NCI-H2029 (cell line): Measurements from ENCODE around the gene RERE.

ENCODE experiments used
- DNase-seq: peaks from one replicate; lab custom pipeline; 2025; lab: John Stamatoyannopoulos, UW

RERE gene

DNA sequence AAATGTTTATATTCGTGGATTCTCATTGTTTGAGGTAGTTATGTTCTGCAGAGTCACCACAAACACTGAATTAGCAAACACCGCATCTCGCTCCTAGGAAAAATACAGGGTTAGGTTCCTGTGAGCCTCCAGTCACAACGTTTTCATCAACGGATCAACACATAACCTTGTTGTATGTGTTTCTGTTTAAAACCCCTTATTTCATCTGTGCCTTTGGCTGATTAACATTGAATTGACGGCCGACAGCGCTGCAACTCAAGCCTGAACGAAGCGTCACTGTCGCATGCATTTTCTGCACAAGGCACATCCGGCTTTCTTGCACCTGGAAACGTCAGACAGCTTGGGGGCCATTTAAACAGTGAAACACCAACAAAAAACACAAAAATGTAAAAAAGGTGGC lies 491.2 kb downstream of the RERE start:
- no peak for DNase-seq

DNA sequence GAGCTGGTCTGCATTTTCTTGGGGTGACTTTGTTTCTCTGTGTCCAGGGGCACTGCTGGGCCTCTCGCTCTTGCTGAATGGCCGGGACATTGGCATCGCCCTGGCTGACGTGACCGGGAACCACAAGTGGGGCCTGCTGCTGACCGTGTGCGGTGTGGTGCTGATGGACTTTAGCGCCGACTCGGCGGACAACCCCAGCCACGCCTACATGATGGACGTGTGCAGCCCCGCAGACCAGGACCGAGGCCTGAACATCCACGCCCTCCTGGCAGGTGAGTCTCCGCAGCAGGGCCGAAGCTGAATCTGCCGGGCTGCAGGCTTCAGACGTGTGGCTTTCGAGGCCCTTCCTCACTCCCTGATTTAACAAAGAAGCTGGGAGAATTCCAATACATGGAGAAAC lies 491.7 kb downstream of the RERE start:
- no peak for DNase-seq

DNA sequence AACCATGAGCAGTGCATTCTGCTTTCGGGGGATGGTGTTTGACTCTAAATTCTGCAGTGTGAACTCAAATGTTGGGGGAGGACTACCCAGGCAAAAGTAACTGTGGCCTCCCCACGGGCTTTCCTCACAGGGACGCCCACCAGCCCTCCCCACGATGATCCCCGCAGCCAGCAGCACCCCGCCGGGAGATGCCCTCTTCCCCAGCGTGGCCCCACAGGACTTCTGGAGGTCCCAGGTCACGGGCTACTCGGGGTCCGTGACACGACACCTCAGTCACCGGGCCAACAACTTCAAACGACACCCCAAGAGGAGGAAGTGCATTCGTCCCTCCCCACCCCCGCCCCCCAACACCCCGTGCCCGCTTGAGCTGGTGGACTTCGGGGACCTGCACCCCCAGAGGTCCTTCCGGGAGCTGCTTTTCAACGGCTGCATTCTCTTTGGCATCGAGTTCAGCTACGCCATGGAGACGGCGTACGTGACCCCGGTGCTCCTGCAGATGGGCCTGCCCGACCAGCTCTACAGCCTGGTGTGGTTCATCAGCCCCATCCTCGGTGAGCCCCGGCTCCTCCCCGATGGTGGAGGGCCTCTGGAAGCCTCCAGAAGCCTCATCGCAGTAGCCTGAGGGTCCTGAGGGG lies 493.1 kb downstream of the RERE start:
- no peak for DNase-seq

GRCh38 chr1:8323706-8324105 lies 493.7 kb downstream of the RERE start:
- no peak for DNase-seq

GRCh38 chr1:8321612-8322011 lies 495.8 kb downstream of the RERE start:
- DNase-seq, result no peak

DNA sequence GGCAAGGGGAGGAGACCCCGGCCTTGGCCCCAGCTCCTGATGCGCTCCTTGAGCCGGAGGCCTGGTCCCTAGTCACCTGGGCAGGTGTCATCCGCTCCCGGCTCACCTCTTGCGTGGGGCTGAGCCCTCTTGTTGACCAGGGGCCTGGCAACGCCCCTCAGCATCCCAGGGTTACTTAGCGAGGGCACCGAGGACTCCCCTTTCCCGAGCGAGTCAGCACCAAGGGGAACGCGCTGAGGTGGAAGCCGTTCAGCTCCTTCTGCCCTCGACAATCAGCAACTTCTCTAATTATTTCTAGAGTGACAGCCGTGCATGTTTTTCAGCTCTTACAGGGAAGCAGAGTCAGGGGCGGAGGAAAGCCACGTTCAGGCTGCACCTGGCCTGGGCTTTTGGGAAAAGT lies 499.0 kb downstream of the RERE start:
- no peak for DNase-seq

- peak; percentile 25 for DNase-seq
These were observed 499.6 kb downstream of the RERE start, which contains the start of gene SLC45A1 for GRCh38 chr1:8317647-8318381. TSS of gene SLC45A1 (plus strand) at chr1:8318114. CDS start at chr1:8324330, 6,216 bp downstream.

- no peak for DNase-seq
These were observed 501.6 kb downstream of the RERE start for GRCh38 chr1:8315573-8316475.

DNA sequence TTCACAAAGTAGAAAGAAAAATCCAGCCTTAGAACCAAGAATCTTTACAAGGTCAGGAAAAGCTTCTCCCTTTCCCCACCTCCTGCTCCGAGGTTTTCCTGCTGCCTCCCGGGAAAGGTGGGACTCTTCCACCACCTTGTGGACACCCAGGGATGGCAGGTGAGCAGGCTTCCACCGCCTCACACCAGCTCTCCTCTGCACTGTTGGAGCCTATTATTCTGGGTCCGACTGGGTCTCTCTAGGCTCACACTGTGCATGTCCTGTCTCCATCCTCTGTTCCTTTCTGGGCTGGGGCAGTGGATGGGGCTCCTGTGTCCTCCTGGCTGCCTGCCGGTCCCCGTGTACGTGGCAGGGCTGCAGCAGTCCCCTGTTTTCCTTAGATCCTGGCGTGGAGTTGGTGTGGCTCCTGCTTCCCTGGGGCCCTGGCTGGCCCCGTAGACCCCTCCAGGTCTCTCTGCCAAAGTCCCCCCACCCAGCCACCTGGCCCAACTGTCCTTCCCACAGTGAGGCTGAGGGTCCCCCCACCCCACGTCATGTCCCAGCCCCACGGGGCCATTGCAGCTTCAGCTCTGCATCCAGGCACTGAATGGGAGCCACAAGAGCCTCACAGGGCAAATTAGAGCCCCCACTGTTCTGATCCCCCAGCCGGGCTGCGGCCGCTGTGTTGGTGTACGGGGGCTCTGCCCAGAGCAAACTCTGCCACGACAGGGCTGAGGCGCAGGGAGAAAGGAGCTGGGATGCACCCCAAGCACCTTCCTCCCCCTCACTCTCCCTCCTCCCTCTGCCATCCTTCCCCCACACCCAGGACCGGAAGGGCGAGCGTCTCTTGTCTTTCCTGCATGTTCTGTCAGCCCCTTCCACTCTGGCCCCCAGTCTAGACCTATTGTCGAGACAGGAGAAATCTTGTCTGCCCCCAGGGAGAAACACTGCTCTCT lies 502.8 kb downstream of the RERE start:
- DNase-seq, result peak; percentile 54

DNA sequence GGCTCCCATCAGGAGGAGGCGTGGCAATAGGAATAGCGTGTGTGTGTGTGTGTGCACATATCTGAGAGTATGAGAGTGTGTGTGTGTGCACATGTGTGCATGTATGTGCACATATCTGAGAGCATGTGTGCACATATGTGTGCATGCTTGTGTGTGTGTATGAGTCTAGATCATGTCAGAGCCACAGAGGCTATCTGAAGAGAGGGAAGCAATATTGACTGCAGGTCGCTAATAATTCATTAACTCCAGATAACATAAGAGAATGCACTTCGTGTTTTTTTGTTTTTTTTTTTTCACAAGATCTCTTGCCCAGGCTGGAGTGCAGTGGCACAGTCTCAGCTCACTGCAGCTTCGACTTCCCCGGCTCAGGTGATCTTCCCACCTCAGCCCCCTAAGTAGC lies 504.2 kb downstream of the RERE start:
- no peak for DNase-seq

DNA sequence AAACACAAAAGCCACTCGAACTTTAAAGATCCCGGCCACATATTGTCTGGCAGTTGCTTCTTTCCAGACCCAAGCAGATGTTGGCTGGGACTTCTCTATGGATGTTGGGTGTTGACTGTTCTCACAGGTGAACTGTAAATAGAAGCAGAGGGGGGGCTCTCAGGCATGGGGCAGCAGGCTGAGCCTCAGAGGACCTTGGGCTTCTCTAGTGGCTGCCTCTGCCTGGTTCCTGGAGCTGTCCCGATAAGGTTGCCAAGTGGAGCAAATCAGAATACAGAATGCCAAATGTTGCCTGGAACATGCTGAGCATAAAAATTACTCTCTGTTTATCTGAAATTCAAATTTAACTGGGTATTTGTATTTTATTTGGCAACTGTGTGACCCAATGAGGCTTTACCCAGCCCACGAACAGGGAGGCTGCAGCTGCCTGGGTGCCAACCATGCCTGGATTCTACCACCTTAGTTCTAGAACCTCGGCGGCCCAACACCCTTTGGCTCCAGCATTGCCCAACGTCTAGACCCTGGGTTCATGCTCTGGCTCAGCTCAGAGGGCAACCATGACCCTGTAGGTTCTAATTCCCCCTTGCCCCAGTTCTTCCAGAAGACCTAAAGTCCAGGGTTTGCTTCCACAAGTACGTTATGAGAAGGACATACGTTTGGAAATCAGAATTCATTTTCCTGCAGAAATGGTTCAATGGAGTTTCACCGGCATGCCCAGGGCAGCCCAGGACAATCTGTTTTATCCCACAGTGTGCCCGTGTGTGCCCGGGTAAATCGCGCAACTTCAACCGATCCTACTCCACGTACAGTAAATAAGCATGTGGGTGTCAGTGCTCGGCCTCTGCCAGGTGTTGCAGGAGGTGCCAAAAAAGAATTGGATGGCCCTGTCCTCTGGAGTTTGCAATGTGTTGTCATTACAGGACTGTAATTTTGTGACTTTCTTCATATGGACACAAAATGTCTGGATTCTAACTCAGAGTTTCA lies 504.9 kb downstream of the RERE start:
- peak; percentile 59 for DNase-seq

DNA sequence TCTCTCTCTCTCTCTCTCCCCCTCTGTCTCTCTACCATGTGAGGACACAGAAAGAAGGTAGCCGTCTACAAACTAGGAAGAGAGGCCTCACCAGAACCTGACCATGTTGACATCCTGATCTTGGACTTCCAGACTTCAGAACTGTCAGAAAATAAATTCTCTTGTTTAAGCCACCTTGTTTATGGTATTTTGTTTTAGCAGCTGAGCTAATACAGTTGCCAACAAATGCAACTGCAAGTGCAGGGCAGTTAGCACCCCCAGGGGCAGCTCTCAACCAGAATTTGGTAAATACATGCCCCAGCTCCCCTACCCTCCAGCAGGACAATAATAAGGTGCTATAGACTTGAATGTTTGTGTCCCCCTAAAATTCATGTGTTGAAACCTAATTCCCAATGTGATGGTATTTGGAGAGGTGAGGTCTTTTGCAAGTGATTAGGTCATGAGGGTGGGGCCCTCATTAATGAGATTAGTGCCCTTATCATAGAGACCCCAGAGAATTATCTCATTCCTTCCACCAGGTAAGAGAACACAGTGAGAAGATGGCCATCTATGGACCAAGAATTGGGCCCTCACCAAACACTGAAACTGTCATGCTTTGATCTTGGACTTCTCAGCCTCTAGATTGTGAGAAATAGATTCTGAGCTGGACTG lies 506.2 kb downstream of the RERE start:
- no peak for DNase-seq

DNA sequence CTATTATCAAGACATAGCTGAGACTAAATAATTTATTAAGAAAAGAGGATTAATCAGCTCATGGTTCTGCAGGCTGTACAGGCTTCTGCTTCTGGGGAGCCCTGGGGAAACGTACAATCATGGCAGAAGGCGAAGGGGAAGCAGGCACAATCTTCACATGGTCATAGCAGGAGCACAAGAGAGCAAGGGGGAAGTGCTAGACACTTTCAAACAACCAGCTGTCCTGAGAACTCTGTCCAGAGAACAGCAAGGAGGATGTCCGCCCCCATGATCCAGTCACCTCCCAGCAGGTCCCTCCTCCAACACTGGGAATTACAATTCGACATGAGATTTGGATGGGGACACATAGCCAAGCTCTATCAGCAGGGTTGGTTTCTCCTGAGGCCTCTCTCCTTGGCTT lies 509.8 kb downstream of the RERE start:
- no peak for DNase-seq

DNA sequence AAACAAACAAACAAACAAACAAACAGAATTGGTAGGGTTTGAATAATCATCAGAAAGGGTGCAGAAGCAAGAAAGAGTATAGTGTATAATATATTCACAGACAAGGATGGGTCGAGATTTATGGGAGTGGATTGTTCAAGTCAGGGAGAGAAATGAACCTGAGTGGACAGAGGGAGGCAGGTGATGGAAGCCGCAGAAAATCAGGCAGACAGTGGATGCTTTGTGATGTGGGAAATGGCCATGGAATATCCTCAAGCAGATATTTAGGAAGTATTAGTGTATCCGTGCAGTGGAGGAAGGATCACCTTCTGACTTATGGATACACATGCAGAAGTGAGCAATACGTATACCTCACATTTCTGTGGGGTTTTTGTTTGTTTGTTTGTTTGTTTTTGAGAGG lies 513.6 kb downstream of the RERE start:
- no peak for DNase-seq

GRCh38 chr1:8303141-8303540 lies 514.3 kb downstream of the RERE start:
- no peak for DNase-seq
